WTC11 (cell line): ENCODE measurements around the gene PCDH9.

Experiments
- NFE2L1 ChIP-seq: sonication (generic); formaldehyde crosslinking; IDR thresholded peaks from 2 replicates; pipeline ENCODE4 v1.8.1; 2023; ENCODE audit warnings: missing genetic modification reagents
- TF ChIP-seq, protein P1 (sequence below): fragments of 200-600 bp; IDR thresholded peaks from 2 replicates; pipeline ENCODE4 v1.8.0; 2022; ENCODE audit warnings: antibody characterized with exemption
- TF ChIP-seq, protein P2 (sequence below): sonication (generic); formaldehyde crosslinking; IDR thresholded peaks from 2 replicates; pipeline ENCODE4 v1.8.0; 2022; ENCODE audit warnings: mild to moderate bottlenecking, missing genetic modification reagents
- TF ChIP-seq, protein P3 (sequence below): sonication (generic); formaldehyde crosslinking; IDR thresholded peaks from 2 replicates; pipeline ENCODE4 v1.8.1; 2023; ENCODE audit warnings: mild to moderate bottlenecking, missing genetic modification reagents, moderate library complexity

DNA sequence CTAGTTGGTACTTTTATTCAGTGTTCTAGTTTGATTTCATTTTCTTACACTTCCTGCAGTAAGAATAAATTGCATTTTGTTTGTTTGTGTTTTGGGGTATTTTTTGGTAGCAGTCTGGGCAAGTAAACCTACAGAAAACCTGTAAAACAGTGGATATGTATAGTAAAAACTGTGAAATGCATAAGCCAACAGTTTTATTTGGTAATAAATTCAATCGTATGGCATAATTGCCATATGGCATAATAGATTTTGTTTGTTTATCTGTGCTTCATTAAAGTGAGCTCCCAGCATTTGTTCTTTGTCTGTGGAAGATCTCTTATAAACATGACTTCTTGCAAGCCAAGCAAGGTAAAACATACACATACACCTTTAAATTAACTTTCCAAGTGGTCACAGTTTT, 111.9 kb downstream of the PCDH9 start:
- TF ChIP-seq NFE2L1 (CRISPR knock-in tag): no peak
- TF ChIP-seq, protein P1, sequence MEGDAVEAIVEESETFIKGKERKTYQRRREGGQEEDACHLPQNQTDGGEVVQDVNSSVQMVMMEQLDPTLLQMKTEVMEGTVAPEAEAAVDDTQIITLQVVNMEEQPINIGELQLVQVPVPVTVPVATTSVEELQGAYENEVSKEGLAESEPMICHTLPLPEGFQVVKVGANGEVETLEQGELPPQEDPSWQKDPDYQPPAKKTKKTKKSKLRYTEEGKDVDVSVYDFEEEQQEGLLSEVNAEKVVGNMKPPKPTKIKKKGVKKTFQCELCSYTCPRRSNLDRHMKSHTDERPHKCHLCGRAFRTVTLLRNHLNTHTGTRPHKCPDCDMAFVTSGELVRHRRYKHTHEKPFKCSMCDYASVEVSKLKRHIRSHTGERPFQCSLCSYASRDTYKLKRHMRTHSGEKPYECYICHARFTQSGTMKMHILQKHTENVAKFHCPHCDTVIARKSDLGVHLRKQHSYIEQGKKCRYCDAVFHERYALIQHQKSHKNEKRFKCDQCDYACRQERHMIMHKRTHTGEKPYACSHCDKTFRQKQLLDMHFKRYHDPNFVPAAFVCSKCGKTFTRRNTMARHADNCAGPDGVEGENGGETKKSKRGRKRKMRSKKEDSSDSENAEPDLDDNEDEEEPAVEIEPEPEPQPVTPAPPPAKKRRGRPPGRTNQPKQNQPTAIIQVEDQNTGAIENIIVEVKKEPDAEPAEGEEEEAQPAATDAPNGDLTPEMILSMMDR: no peak
- TF ChIP-seq, protein P2, sequence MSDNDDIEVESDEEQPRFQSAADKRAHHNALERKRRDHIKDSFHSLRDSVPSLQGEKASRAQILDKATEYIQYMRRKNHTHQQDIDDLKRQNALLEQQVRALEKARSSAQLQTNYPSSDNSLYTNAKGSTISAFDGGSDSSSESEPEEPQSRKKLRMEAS (CRISPR knock-in tag): no peak
- TF ChIP-seq, protein P3, sequence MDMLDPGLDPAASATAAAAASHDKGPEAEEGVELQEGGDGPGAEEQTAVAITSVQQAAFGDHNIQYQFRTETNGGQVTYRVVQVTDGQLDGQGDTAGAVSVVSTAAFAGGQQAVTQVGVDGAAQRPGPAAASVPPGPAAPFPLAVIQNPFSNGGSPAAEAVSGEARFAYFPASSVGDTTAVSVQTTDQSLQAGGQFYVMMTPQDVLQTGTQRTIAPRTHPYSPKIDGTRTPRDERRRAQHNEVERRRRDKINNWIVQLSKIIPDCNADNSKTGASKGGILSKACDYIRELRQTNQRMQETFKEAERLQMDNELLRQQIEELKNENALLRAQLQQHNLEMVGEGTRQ (CRISPR knock-in tag): no peak
